Retinal pigment epithelial cell (primary cell): ENCODE results near the gene RGCC.

Experiments used
- DNase-seq: peaks from one replicate; pipeline ENCODE4 v3.0.0-alpha.2; 2010; ENCODE audit warnings: low read depth
- H3K4me3 ChIP-seq: 2 replicates; pipeline ENCODE4 v1.5.1; 2011; ENCODE audit warnings: mild to moderate bottlenecking, low read length, control low read depth, moderate library complexity
- CTCF ChIP-seq: conservative IDR thresholded peaks from 2 replicates; pipeline ENCODE4 v1.5.1; 2011; ENCODE audit warnings: low read depth, low read length, control low read depth, inconsistent platforms

The RGCC gene

GRCh38 chr13:41467425-41467945 lies 10.1 kb downstream of the RGCC start:
- no peak for DNase-seq
- TF ChIP-seq CTCF = no peak

GRCh38 chr13:41468631-41469030 lies 11.3 kb downstream of the RGCC start:
- H3K4me3 ChIP-seq = no peak overlapping the region
- TF ChIP-seq CTCF = no peak
- DNase-seq = no peak

More at GRCh38 chr13:41467425-41467945, 10.1 kb downstream of the RGCC start:
- no peak overlapping the region for H3K4me3 ChIP-seq

- no peak for TF ChIP-seq CTCF
- H3K4me3 ChIP-seq = no peak overlapping the region
- no peak for DNase-seq
Measured at GRCh38 chr13:41470196-41470595, 12.8 kb downstream of the RGCC start.

GRCh38 chr13:41471785-41472184 lies 14.4 kb downstream of the RGCC start:
- no peak for DNase-seq
- TF ChIP-seq CTCF = no peak
- no peak overlapping the region for H3K4me3 ChIP-seq

GRCh38 chr13:41487222-41487621 lies 29.9 kb downstream of the RGCC start:
- H3K4me3 ChIP-seq = no peak overlapping the region
- DNase-seq = no peak
- TF ChIP-seq CTCF = no peak

- no peak overlapping the region for H3K4me3 ChIP-seq
- no peak for DNase-seq
- TF ChIP-seq CTCF = no peak
Measured at GRCh38 chr13:41488124-41488523, 30.8 kb downstream of the RGCC start.

GRCh38 chr13:41490371-41491015 lies 33.1 kb downstream of the RGCC start:
- DNase-seq = no peak
- TF ChIP-seq CTCF = no peak
- no peak overlapping the region for H3K4me3 ChIP-seq
